HG03103 (cell line): Measurements from ENCODE around the gene MMP1.

ENCODE experiments used
- ATAC-seq: cut with Tn5 transposase; IDR thresholded peaks from one replicate; pipeline ENCODE4 v1.9.1; 2021; ENCODE audit warnings: low read depth; ENCODE audit not compliant: unreplicated experiment

MMP1 gene

GRCh38 chr11:102809971-102810370, 12.0 kb upstream of the MMP1 start:
- no peak for ATAC-seq

GRCh38 chr11:102807921-102808320, 10.0 kb upstream of the MMP1 start:
- ATAC-seq = no peak

DNA sequence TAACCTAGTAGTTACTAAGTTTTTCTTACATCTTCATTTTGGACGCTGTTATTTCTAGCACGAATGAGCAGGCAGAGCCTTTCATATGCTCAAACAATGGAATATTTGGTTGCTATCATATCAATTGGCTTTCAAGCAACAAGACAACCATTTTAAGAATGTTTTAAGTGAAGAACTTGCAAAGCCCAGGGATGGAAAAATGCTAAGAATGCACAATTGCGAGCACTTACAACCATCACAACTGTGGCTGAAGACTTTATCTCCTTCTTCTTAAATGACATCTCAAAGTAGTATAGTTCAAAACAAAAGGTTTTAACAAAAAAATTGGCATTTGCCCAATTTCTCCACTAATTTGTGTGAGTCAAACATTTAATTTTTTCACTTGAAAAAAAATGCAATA, 8.3 kb upstream of the MMP1 start:
- ATAC-seq = no peak

DNA sequence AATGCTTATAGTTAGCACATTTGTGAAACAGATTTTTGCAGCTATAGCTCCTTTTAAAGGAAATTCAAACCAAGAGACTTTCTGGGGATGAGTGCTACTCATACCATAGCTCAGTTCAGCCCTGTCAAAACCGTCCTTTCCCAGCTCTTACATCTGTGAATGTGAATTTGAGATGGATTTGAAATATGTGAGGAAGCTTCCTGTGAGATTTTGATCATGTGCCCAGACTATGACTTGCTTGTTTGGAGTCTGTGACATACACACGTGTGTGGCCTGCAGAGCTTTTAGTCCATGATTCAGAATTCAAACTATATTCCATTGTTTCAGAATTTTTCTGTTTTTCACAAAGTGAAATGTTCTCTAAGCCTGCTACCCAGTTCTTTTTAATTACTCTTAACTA, 4.4 kb upstream of the MMP1 start:
- no peak for ATAC-seq

- ATAC-seq = no peak
These were observed 2.8 kb upstream of the MMP1 start for GRCh38 chr11:102800767-102801166.

DNA sequence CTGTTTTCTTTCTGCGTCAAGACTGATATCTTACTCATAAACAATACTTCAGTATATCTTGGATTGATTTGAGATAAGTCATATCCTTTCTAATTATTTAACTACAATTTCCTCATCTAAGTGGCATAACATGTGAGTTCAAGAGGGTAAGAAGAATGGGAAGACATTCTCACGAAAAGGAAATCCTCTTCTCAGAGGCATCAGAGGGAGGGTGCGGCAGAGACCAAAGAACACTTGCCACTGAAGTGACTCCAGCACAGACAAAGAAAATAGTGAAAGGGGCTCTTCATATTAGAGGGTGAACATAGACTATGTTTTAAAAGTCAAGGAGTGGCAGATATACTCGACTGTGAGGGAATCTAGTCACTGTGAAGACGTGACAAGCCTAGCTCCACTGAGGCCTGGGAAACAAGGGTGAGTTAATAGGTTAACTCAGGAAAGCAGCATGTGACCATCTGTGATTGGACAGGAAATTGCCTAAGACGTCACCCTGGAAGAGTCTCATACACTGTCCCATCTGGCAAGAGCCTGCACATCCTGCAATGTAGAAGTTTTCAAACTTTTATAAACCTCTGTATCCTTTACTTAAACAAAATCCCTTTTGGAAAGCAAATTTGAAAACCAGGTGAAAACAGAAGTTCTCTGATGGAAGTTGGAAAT, 1.9 kb upstream of the MMP1 start:
- no peak for ATAC-seq

DNA sequence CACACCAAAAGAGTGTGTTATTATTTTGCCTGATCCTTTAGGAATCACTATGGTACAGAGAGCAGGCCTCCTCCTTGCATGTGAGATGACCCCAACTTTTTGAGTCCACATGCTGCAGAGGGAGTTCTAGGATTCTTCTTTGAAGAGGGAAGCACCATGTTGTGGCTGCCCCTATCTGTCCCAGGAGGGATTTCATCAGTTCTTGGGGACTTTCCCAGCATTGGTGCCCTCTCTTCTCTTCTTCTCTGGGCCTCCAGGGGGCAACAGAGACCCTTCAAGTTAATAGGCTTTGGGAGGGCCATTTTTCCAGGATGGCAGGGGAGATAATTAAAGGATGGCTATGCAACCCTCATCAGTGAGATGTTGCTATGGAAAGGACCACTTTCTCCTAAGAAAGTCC, 3.6 kb downstream of the MMP1 start:
- ATAC-seq = peak; percentile 98

- no peak for ATAC-seq
These were observed 4.2 kb downstream of the MMP1 start for GRCh38 chr11:102793677-102794290.

DNA sequence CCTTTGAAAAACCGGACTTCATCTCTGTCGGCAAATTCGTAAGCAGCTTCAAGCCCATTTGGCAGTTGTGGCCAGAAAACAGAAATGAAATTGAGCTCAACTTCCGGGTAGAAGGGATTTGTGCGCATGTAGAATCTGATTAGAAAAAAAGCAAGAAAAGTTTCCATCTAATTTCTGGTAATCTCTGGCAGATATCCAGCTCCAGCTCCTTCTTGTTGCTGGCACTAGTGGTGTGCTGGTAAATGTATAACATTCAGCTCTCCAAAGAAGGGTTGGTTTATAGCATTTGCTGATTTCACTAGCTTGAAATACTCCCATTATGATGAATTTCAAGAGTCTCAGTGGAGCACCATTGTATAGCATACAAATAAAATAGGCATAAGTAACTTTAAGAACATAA, 5.4 kb downstream of the MMP1 start:
- no peak for ATAC-seq

DNA sequence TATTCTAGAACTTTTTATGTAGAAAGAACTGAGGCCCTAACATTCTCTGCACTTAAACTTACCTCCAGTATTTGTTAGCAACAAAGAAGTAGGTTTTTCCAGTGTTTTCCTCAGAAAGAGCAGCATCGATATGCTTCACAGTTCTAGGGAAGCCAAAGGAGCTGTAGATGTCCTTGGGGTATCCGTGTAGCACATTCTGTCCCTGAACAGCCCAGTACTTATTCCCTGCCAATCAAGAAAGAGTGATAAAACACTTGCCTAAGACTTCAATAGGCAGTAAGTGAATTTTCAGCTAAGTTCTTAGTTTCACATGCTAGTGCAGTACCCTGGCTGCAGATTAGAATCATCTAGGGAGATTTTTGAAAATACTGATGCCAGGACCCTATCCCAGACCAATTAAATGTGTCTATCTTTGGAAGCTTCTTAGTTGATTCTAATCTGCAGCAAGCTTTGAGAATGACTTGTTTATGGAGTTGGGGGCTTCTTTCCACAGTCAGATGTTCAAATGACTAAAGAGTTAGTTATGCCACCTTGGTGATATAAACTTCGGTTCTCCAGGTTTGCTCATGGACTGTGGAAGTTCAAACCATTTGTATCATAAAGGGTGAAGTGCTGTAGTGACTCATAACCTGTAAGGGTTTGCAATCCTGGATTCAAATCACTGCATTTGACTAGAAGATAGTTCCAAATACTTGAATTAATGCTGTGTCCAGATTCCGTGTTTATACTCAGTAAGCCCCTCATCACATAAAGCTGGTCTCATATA, 6.5 kb downstream of the MMP1 start:
- ATAC-seq = no peak

GRCh38 chr11:102788334-102788995, 9.5 kb downstream of the MMP1 start:
- no peak for ATAC-seq

- no peak for ATAC-seq
These were observed 13.6 kb downstream of the MMP1 start for GRCh38 chr11:102784380-102784779.

- ATAC-seq = no peak
These were observed 14.2 kb downstream of the MMP1 start for GRCh38 chr11:102783720-102784119.

DNA sequence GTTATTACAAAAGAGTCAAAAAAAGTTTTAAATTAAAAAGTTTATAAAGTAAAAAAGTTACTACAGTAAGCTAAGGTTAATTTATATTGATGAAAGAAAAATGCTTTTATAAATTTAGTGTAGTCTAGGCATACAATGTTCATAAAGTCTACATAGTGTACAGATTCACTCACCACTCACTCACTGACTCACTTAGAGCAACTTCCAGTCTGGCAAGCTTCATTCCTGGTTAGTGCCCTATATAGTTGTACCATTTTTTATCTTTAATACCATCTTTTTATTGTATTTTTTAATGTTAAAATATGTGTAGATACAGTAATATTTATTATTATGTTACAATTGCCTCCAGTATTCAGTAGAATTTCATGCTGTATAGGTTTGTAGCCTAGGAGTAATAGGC, 14.9 kb downstream of the MMP1 start:
- ATAC-seq = no peak

- no peak for ATAC-seq
These were observed 16.3 kb downstream of the MMP1 start for GRCh38 chr11:102781676-102782075.

- ATAC-seq = peak; percentile 50
These were observed 17.5 kb downstream of the MMP1 start, which contains the start of gene MMP10 for GRCh38 chr11:102780491-102780918. Gene MMP10, minus strand, starts transcription at chr11:102780628. Its CDS starts 37 bp downstream, at chr11:102780591.

GRCh38 chr11:102776454-102776853, 21.5 kb downstream of the MMP1 start:
- ATAC-seq = no peak

DNA sequence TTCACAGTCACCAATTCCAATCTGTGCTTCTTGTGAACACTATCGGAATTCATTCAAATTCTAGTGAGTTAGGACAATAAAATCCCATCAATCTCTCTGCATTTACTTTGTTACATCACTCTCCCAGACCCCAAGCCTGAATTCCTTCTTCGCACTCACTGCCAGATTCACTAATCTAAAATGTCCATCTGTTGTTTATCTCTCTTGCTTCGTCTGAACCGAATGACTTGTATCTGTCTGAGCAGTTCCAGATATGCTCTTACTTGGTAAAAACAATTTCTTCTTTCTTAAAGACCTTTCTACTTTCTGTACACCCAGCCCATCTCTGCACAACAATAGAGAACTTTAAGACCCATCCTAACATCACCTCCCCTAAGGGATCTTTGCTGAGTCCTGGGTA, 24.6 kb downstream of the MMP1 start:
- ATAC-seq = no peak

GRCh38 chr11:102771351-102771750, 26.6 kb downstream of the MMP1 start:
- ATAC-seq = no peak

GRCh38 chr11:102770191-102770590, 27.8 kb downstream of the MMP1 start:
- no peak for ATAC-seq

DNA sequence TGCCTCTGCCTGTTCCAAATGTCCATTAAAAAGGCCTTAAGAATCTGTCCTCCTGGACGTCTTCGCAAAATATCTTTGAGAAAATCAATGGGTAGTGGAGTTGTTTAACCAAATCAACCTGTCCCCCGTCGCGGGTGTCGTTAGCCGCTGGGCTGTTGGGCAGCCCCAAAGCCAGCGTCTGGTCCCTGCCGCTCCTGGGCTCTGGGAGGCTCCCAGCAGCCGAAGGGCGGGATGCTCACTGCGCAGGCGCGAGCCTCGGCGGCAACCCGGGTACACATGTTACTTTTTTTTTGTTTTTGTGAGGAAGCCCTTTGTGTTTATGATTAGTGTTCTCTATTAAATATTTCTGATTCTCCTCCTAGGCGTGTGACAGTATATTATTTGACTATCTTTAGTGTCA, 30.2 kb downstream of the MMP1 start:
- ATAC-seq = no peak
